OCI-LY7 (cell line): ENCODE measurements around the gene FHOD3. TPM values are rescaled to one million over a fixed set of nuclear protein-coding genes. Genes with fewer than 3 reads are reported as not detected.

Experiments
- BruUV-seq: library from RNA; stranded (reverse); fragments of 400-500 nt; replicated peaks from 2 replicates; lab custom pipeline; 2021; lab: Mats Ljungman, UMichigan
- CTCF ChIA-PET: fragments of 300-600 bp; sonication (Branson Sonifier 250); formaldehyde crosslinking; loops from one replicate; lab custom pipeline; 2022; ENCODE audit warnings: antibody characterized with exemption; ENCODE audit not compliant: unreplicated experiment; lab: Charles Lee
- POLR2A ChIA-PET: fragments of 300-600 bp; sonication (Branson Sonifier 250); formaldehyde crosslinking; loops from one replicate; lab custom pipeline; 2022; ENCODE audit warnings: antibody characterized with exemption; lab: Charles Lee
- DNase-seq: peaks from one replicate; pipeline ENCODE4 v3.0.0-alpha.2; 2015; ENCODE audit warnings: low spot score
- H2AFZ ChIP-seq: fragments of 200-600 bp; sonication (generic), shearing (Covaris generic); 2 replicates; pipeline ENCODE4 v1.6.1; 2014; ENCODE audit warnings: mild to moderate bottlenecking, antibody characterized with exemption, low read length, moderate library complexity
- H3K27ac ChIP-seq: fragments of 200-600 bp; sonication (generic); 2 replicates; pipeline ENCODE4 v1.5.1; 2014; ENCODE audit warnings: mixed run types, low read depth, mild to moderate bottlenecking, moderate library complexity, low read length, inconsistent platforms; ENCODE audit not compliant: poor library complexity, severe bottlenecking
- H3K36me3 ChIP-seq: fragments of 200-600 bp; sonication (generic); 2 replicates; pipeline ENCODE4 v1.6.1; 2014; ENCODE audit warnings: mild to moderate bottlenecking, antibody characterized with exemption, low read length, moderate library complexity, mixed read lengths; ENCODE audit not compliant: insufficient read depth
- H3K4me1 ChIP-seq: fragments of 200-600 bp; sonication (generic); 2 replicates; pipeline ENCODE4 v1.5.1; 2014; ENCODE audit warnings: mild to moderate bottlenecking, low read length; ENCODE audit not compliant: insufficient read depth, poor library complexity, severe bottlenecking
- H3K4me2 ChIP-seq: fragments of 200-600 bp; sonication (generic); 2 replicates; pipeline ENCODE4 v1.6.1; 2014; ENCODE audit warnings: mild to moderate bottlenecking, low read length
- H3K4me3 ChIP-seq: fragments of 200-600 bp; sonication (generic); 2 replicates; pipeline ENCODE4 v1.5.1; 2014; ENCODE audit warnings: mild to moderate bottlenecking, low read depth, low read length; ENCODE audit not compliant: poor library complexity, severe bottlenecking
- H3K79me2 ChIP-seq: fragments of 200-600 bp; sonication (generic); 2 replicates; pipeline ENCODE4 v1.6.1; 2016; ENCODE audit warnings: low read depth, mild to moderate bottlenecking, low read length, moderate library complexity, mixed read lengths; ENCODE audit not compliant: insufficient read depth
- H3K9me2 ChIP-seq: fragments of 200-600 bp; sonication (generic); 2 replicates; pipeline ENCODE4 v1.6.1; 2016; ENCODE audit warnings: mild to moderate bottlenecking, low read length, mixed read lengths; ENCODE audit not compliant: insufficient read depth
- H3K9me3 ChIP-seq: fragments of 200-600 bp; sonication (generic); 2 replicates; pipeline ENCODE4 v1.6.1; 2014; ENCODE audit warnings: mild to moderate bottlenecking, mixed run types, low read length, mixed read lengths
- H4K20me1 ChIP-seq: fragments of 200-600 bp; sonication (generic); 2 replicates; pipeline ENCODE4 v1.6.1; 2014; ENCODE audit warnings: mild to moderate bottlenecking, antibody characterized with exemption, low read length, moderate library complexity, mixed read lengths; ENCODE audit not compliant: insufficient read depth
- CTCF ChIP-seq: fragments of 200-600 bp; sonication (generic); conservative IDR thresholded peaks from 2 replicates; pipeline ENCODE4 v1.5.1; 2014; ENCODE audit warnings: mild to moderate bottlenecking, antibody characterized with exemption, low read length, moderate library complexity, mixed read lengths
- EZH2phosphoT487 ChIP-seq: fragments of 200-600 bp; sonication (generic); IDR thresholded peaks from 2 replicates; pipeline ENCODE4 v1.6.1; 2018; ENCODE audit warnings: low read depth, borderline replicate concordance, mild to moderate bottlenecking, mixed run types, antibody characterized with exemption, low read length, moderate library complexity, mixed read lengths
- intact Hi-C: fragments of 100-400 bp; cut with micrococcal nuclease; formaldehyde crosslinking; loops from one replicate; pipeline ENCODE4 v1.10.0; 2022; ENCODE audit not compliant: unreplicated experiment
- total RNA-seq, 2 experiments: library from RNA; depleted of rRNA in 1 of 2; stranded (reverse); fragments of >200 nt in 1 of 2; shearing (Covaris generic) in 1 of 2; gene quantifications; 2 replicates each; pipeline ENCODE4 v1.2.3, GENCODE V29; 2014 to 2022

FHOD3 gene
- total RNA-seq, 2 experiments from 2014 or later, result 0.06 to 2.4 TPM

- CTCF ChIA-PET, result no interaction called here
- Histone ChIP-seq H3K4me1 (no peaks in the 10 kb centered on the region), H3K79me2 (no peaks in the 10 kb centered on the region), H2AFZ (no peak overlapping the region), H3K9me2 (no peaks in the 10 kb centered on the region), H3K27ac (no peak overlapping the region), H3K4me3 (no peak overlapping the region), H3K4me2 (no peak overlapping the region), H4K20me1 (no peaks in the 10 kb centered on the region), H3K9me3 (no peaks in the 10 kb centered on the region), H3K36me3 (no peaks in the 10 kb centered on the region)
- no peak for DNase-seq
- BruUV-seq, result no TSS peak
- TF ChIP-seq EZH2phosphoT487 (no peak), CTCF (no peak)
- intact Hi-C loops, result no loop called here
- POLR2A ChIA-PET, result no interaction called here
These were observed 242.2 kb downstream of the FHOD3 start for GRCh38 chr18:36539674-36540231.

GRCh38 chr18:36543030-36543429 lies 245.5 kb downstream of the FHOD3 start:
- Histone ChIP-seq H3K27ac (no peak overlapping the region), H3K4me2 (no peak overlapping the region), H3K9me3 (no peaks in the 10 kb centered on the region), H3K36me3 (no peaks in the 10 kb centered on the region), H3K9me2 (no peaks in the 10 kb centered on the region), H2AFZ (no peak overlapping the region), H4K20me1 (no peaks in the 10 kb centered on the region), H3K4me3 (no peak overlapping the region), H3K4me1 (no peaks in the 10 kb centered on the region), H3K79me2 (no peaks in the 10 kb centered on the region)
- DNase-seq, result no peak
- intact Hi-C loops, result no loop called here
- BruUV-seq, result no TSS peak
- TF ChIP-seq EZH2phosphoT487 (no peak), CTCF (no peak)
- CTCF ChIA-PET, result no interaction called here
- POLR2A ChIA-PET, result interaction anchor here (0.6 kb wide), 1 partner anchor 64 kb away, joined by 3 read pairs; no protein-coding TSS in a partner anchor

- intact Hi-C loops, result no loop called here
- DNase-seq, result no peak
- CTCF ChIA-PET, result no interaction called here
- H3K9me3 ChIP-seq, result no peaks in the 10 kb centered on the region
- POLR2A ChIA-PET, result no interaction called here
- H3K27ac ChIP-seq, result no peak overlapping the region
- no peak overlapping the region for H2AFZ ChIP-seq
- no TSS peak for BruUV-seq
- H3K4me3 ChIP-seq, result no peak overlapping the region
- H3K4me2 ChIP-seq, result no peak overlapping the region
- no peaks in the 10 kb centered on the region for H3K79me2 ChIP-seq
- TF ChIP-seq EZH2phosphoT487 (no peak), CTCF (no peak)
- no peaks in the 10 kb centered on the region for H3K36me3 ChIP-seq
- no peaks in the 10 kb centered on the region for H4K20me1 ChIP-seq
- no peaks in the 10 kb centered on the region for H3K9me2 ChIP-seq
- no peaks in the 10 kb centered on the region for H3K4me1 ChIP-seq
These were observed 246.6 kb downstream of the FHOD3 start for GRCh38 chr18:36543991-36544725.
